Hippocampal formation (tissue), 2 donors: Measurements from ENCODE around the gene DAGLA.
A peak's percentile ranks its signal among the peaks of the same experiment; 100 is the strongest.

ENCODE experiments used
- DNase-seq, 2 donors: peaks; one replicate each; lab custom pipeline; 2025; lab: John Stamatoyannopoulos, UW

DAGLA gene

DNA sequence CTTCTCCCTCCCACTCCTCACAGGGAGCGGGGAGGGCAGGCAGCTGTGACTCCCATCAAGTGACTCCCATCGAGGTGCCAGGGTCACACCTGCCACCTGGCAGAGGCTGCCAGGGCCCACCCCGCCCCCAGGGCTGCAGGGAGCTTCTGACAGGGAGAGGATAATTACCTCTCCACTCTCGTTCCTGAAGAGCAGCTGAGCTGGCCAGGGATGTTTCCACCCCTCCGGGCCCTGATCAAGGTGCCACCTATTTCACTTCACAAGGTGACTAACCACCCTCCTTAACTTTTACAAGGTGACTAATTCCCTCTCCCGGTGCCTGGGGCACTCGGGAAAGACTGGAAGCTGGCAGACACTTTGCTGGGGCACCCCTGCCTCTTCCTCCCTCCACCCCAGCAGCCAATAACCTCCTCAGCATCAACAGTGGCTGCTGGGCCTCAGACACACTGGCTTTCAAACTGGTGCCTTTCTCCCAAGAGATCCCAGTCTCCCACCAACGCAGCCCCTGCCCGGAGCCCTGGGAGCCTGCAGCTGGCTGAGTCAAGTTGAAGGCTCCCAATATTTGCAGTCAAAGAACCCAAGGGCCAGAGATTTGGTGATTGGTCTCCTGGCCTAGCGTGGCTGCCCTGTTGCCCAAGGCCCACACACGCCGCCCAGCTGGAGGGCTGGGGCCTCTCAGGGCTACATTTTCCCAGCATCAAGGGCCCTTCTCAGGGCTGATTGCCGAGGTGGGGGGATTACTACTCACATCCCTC, 50.2 kb downstream of the DAGLA start:
- DNase-seq, result no peak

DNA sequence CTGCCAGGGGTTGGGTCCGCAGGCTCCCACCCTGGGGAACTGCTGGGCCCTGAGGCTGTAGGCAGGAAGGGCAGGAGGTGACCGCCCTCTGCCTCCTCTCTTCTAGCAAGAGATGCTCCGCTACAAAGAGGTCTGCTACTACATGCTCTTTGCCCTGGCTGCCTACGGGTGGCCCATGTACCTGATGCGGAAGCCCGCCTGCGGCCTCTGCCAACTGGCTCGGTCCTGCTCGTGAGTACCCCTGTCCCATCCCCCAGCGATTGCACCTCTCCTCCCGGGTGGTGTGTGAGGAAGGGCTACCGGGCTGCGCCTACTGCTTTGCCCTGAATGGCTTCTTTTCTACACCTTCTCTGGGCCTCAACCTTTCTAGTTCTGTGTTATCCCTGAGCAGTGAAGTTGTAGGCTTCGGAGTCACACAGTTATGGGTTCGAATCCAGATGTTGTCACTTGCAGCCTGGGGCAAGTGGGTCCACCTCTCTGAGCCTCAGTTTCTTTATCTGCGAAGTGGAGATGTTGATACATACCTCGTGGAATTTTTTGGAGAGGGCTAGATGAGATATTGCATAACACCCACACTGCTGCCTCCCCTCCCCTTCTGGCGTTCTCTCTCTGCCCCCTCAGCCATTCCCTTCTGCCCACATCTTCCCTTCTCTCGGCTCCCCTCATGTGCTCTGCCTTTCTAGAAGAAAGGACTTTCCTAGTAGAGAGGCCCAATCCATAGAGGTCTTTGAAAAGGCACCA, 51.2 kb downstream of the DAGLA start:
- no peak for DNase-seq

DNA sequence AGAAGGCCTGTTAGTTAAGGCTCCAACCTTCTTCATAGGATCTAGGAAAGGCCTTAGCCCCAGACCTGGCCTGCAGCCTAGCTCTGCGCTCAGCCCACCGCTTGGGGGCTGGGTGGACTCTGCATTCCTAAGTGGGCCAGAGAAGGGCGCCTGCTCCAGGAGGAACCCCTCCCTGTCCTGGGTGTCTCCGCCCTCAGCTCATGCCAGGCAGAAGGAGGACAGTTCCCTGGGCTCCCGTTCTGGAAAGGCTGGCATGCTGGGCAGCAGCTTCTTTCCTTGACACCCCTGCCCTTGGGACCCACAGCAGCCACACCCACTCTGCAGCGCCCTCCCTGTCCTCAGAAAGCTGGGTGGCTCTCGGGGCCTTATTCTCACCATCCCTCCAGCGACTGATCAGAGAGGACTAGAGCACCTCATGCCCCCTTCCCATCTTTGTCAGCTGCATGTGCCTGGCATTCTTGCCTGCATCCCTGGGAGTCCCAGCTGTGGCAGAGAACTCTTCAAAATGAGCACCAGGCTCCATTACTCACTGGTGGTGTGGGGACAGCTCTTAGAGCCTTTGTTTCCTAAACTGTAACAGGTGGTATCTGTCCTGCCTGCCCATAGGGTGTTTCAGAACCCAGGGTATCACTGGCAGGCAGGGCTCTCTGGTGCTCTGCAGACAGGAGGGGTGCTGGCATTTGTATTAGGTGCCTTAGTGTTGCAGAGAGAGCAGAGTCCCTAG, 51.9 kb downstream of the DAGLA start:
- DNase-seq, result no peak

DNA sequence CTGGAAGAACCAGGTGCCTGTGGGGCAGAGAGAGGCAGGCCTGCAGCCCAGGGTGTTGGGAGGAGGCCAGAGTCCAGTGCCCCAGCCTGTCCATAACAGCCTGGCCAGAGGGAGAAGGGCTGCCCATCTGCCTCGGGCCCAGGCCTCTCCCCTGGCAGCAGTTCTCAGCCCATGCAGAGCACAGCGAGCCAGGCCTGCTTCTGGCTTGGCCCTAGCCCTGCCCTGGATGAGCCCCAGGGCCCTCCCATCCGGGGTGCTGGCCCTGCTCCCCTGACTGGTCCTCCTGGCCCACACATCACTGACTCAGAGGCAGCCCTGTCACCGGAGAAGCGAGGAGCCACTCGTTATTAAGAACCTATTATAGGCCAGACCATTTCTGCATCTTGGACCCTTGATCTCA, 52.5 kb downstream of the DAGLA start:
- peak in 1 of 2 donors; percentile 45 for DNase-seq

DNA sequence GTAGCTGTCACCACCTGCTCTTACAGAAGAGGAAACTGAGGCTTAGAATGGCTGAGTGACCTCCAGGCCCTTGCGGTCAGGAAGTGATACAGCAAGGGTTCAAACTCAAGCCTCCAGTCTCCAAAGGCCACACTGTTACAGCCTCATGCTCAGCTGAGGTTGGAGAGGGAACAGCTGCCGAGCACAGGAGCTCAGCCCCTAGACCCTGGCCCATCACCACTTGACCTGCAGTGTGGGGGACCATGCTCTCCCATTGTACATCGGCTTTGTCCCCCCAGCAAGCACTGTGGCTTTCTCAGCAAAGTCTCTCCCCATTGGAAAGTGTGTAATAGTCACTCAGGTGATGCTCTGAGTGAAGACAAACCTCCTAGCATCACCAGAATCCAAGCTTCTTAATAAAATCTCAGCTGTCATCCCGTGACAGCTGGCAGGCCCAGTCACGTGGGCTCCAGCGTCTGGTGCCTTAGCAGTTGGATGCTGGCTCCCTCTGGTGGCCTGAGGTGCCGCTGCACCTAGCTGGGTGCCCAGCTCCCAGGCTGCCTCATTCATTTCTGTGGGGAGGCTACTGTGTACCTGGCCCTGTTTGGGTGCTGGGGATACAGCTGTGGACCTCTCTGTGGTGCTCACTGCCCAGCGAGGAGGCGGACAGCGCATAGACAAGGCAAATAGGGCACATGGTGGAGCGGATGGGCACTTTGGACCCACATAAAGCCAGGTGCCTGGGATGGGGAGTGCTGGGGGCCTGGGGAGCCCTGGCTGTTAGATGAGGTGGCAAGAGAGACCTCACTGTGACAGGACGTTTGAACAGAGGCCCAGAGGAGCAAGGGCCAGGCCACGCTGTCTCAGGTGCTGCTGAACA, 53.2 kb downstream of the DAGLA start:
- DNase-seq, result peak; percentile 76 to 85

DNA sequence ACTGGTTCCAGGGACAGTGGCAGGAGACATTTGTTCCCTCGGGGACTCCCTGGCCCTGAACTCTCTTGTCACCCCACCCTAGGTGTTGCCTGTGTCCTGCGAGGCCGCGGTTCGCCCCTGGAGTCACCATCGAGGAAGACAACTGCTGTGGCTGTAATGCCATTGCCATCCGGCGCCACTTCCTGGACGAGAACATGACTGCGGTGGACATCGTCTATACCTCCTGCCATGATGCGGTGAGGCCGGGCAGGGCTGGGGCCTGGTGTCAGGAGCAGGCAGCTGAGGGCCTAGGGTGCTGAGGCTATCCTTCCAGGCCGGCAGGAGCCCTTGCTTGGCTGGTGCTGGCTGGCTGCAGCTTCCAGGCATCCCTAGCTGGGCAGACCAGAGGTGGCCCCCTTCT, 54.6 kb downstream of the DAGLA start:
- DNase-seq, result no peak

DNA sequence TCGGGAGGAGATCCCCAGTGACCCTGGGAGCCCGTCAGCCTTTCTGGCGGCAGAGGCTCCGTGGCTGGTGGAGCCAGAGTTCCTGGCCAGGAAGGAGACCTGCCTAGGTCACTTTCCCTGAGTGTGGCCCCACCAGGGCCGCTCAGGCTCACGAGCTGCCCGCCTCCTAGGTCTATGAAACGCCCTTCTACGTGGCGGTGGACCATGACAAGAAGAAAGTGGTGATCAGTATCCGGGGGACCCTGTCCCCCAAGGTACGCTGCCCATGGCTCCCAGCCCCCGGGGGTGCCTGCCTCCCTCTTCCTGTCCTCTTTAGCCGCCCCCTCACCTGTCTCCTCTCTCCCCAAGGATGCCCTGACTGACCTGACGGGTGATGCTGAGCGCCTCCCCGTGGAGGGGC, 55.2 kb downstream of the DAGLA start:
- DNase-seq, result no peak

DNA sequence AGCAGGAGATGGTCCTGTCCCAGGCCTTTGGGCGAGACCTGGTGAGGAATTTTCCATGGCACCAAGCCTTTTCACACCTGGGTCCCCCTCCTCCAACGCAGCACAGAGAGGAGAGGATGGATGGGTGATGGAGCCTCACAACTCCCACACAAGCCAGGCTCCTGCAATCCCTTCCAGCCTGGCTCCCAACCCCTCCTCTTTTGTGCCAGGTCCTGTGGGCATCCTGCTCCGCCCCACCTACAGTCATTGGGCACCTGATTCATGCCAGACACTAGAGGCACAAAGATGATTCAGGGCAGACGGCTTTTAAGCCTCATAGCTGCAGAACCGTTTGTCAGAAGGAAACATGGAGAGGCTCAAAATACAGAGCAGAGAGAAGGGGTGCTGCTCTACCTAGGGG, 56.1 kb downstream of the DAGLA start:
- no peak for DNase-seq

DNA sequence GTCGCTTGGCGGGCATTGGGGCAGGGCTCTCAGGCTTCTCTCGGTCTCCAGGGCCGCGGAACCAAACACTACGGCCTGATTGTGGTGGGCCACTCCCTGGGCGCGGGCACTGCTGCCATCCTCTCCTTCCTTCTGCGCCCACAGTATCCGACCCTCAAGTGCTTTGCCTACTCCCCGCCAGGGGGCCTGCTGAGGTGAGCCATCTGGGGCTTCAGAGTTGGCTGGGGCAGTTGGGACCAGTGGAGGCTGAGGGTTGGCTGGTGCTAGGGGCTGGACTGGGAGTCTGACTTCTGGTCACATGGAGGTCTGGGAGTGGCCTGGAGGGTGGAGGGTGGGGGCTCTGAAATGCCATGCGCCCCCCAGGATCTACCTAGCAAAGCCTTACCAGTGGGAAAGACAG, 56.9 kb downstream of the DAGLA start:
- no peak for DNase-seq

DNA sequence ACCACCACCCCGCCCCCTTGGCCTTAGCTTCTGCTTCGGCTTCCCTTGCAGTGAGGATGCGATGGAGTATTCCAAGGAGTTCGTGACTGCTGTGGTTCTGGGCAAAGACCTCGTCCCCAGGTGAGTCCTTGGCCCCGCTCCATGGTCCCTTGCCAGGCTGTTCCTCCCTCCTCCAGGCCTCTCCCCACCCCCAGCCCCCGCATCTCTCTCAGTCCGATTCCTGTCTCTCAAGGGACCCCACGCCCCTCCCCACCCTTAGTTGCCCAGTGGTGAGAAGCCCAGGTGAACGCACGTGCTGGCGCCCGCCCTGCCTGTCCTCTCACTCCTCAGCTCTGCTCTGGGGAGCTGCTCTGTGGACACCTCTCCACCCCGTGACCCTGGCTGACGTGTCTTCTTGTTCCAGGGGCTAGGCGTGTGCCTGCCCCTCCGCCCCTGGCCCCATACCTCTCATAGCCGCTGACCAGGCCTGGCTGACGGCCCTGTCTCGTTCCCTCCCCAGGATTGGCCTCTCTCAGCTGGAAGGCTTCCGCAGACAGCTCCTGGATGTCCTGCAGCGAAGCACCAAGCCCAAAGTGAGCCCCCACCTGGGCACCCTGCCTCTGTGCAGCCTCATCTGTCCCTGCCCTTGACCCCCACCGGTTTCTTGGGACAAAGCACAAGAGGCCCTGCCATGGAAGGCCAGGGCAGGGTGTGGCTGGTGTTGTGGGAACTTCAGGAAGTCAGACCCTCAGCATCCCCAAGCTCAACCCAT, 57.6 kb downstream of the DAGLA start:
- no peak for DNase-seq

DNA sequence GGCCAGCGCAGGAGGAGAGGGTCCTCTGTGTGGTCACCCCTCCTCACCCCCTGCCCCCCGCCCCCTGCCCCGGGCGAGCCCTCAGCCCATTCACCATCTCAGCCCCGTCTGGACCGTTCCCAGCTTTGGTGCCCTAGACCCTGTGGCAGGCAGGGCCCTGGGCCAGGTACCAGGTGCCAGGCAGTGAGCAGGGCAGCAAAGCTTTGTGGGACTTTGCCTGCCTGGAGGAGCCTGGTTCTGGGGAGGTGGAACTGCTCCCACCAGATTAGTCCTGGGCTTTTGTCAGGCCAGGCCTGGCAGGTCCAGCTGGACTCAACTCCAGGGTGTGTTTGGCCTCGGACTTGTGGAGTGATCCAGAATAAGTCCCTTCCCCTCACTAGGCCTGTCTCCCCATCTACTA, 58.6 kb downstream of the DAGLA start:
- no peak for DNase-seq

DNA sequence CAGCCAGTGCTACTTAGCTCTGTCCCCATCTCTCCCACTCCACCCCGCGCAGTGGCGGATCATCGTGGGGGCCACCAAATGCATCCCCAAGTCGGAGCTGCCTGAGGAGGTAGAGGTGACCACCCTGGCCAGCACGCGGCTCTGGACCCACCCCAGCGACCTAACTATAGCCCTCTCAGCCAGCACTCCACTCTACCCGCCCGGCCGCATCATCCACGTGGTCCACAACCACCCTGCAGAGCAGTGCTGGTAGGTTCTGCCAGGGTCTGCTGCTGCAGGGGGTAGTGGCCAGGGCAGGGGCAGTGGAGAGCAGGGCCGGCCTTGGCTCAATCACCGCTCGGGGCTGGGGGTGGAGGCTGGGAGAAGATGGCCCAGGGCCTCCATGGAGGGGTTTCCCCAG, 59.2 kb downstream of the DAGLA start:
- DNase-seq, result no peak

DNA sequence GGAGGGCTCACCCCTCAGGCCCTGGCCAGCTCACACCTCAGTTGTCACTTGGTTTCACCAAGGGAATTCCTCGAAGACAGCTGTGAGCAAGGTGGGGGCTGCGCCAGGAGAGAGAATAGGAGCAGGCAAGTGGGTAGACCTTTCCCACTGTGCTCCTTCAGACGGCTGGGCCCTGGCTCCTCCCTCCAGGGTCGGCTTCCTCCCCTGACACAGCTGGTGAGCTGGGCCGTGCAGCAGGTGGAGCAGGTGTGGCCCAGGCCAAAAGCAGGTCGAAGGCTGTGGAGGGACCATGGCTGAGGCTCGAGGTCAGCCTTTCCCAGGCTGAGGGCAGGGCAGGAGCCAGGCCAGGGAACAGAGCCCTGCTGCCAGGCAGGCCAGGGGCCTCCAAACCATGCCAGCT, 59.8 kb downstream of the DAGLA start:
- no peak for DNase-seq

DNA sequence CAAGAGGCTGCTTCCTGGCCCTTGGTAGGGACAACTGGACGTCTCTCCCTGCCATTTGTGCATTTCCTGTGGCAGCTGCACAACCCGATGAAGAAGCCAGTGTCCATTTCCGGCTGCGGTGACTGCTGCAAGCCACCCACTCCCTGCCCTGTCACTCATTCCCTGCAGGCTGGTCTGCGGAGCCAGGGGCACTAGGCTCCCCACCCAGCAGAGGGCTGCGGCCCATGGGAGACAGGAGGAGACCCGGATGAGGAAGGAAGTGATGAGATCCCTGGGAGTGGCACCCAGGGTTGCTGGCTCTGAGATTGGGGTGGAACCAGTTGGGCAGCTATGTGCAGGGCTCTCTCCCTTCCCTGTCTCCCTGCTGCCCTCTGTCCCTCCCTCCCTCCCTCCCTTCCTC, 62.2 kb downstream of the DAGLA start:
- no peak for DNase-seq

DNA sequence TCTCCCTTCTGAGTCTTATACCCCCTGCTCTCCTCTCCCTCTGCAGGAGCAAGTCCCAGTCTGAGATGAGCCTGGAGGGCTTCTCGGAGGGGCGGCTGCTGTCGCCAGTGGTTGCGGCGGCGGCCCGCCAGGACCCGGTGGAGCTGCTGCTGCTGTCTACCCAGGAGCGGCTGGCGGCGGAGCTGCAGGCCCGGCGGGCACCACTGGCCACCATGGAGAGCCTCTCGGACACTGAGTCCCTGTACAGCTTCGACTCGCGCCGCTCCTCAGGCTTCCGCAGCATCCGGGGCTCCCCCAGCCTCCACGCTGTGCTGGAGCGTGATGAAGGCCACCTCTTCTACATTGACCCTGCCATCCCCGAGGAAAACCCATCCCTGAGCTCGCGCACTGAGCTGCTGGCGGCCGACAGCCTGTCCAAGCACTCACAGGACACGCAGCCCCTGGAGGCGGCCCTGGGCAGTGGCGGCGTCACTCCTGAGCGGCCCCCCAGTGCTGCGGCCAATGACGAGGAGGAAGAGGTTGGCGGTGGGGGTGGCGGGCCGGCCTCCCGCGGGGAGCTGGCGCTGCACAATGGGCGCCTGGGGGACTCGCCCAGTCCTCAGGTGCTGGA, 63.4 kb downstream of the DAGLA start:
- no peak for DNase-seq

DNA sequence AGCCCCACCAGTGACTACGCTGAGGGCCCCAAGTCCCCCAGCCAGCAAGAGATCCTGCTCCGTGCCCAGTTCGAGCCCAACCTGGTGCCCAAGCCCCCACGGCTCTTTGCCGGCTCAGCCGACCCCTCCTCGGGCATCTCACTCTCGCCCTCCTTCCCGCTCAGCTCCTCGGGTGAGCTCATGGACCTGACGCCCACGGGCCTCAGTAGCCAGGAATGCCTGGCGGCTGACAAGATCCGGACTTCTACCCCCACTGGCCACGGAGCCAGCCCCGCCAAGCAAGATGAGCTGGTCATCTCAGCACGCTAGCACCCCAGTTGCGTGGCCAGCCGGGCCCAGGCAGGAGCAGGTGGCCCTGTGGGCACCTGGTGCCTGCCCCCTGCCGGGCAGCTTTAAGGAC, 64.0 kb downstream of the DAGLA start:
- DNase-seq, result no peak

DNA sequence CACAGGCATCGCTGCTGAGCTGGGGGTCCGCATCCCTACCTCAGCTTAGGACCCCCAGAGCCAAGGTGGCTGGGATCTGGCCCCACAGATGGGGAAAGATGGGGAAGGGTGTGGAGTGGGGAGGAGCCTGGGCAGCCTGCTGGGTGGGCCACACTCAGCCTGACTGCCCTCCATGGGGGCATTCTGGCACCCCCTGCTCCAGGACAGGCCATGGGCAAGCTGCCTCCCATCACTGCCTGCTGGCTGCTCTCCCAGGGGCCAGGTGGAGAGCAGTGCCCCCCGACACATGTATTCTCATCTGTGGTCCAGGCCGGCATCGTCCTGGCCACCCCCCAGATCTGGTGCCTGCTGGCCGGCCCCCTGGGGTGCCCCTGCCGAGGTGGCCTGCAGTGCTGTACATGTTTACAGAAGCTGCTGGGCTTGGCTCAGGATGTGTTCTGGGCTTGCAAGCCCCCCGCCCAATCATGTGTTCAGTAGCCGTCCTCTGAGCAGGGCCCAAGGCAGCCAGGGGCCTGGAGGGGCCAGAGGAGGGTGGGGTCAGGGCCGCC, 64.5 kb downstream of the DAGLA start:
- no peak for DNase-seq

DNA sequence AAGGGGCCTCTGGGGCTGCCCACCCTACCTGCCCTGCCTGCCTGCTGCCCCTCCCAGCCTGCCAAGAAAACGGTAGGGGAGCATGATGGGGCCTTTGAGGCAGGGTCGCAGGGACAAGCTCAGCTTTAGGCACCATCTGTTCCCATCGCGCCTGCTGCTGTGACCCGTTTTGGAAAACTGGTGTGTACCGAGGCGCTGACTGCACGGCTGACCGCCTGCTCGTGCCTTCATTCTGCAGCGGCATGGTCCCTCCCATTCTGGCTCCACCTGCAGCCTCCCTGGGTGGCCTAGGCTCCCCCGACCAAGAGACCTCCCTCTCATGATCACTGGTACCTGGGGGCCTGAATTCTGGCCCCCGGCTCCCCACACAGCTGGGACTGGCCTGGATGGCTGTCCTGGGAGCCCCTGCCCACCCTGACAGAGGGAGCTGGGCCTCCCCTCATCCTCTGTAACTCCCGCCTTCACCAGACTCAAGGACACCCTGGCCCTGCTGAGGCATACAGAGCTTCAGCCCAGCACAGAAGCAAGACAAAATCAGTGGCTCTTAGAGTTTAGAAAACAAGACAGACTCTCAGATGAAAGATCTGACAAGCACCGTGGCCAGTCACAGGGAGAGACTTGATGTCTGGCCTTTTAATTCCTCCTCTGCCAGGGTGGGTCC, 65.7 kb downstream of the DAGLA start:
- no peak for DNase-seq

DNA sequence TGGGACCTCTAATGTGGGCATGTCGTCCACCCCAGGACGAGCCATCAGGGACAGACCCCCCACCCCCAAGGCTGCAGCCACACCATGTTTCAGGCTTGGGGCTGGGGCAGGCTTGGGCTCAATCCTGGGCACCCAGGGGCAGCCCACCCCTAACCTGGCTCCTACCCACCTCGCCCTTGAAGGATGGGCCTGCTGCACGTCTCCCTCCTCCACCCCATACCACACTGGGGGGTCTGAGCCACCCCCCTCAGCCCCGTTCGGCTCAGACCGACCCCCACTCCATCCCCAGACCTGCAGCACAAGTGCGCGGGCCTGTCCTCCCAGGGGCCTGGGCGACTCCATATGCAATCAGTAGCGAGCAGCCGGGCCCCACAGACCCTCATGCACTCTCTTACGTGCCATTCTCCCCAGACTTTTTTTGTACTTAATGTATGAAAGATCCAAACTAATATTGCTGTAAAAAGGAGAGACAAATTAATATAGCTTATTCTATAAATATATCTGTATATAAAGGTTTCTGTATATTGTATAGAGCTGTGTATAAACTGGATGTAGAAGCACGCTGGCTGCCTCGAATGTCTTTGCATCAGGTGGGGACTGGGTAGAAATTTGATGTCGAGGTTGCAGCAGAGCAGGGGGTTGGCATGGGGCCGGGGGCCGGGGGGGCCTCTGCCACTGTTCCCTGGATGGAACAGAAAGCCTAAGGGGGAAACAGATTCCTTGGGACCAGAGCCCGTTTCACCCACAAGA, 66.4 kb downstream of the DAGLA start:
- no peak for DNase-seq
